ENCODE measurements around the gene DPEP2NB. TPM values are rescaled to one million over a fixed set of nuclear protein-coding genes. Genes with fewer than 3 reads are reported as not detected.
"Not testable (repeated sequence)": the region's sequence is repeated elsewhere in the genome, so short reads cannot be mapped to it uniquely, and the experiment has no call there.

DPEP2NB gene
- total RNA-seq, 5 donors from 2014 or later (not counting 1 experiment from before 2014, with no cell fraction given), result not detected

DNA sequence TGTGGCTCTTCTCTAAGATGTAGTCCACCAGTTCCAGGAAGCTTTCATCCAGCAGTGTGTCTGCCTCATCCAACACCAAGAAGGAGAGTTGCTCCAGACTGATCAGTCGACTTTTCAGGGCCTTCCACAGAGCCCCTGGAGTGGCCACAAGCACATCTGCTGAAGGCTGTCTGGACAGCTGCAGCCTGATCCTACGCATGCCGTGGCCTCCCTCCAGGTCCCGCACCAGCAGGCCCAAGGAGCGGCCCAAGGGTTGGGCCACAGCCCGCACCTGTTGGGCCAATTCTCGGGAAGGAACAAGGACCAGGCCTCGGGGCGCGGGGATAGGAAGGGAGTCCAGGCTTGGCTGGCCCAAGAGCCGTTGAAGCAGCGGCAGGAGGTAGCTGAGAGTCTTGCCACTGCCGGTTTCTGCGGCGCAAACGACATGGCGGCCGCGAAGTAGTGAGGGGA is 6.6 kb upstream of the DPEP2NB start:
- peaks cover 13% of the 10 kb centered on the region for H3K36me3 Mint-ChIP-seq
- WGBS (ENCODE audit: insufficient coverage), result 14% methylated on average over 19 of the region's 19 CpGs
- peak in 1 of 35 experiments; percentile 22 for DNase-seq
- H3K27me3 ChIP-seq (replicated peaks in 1 of 2; ENCODE audit: control insufficient read depth in 2 of 2, extremely low read depth in 1 of 2, insufficient read depth in 2 of 2, low read length in 1 of 2), result no peaks in the 10 kb centered on the region
- H3K27ac Mint-ChIP-seq, result peak overlapping the region; percentile 98 to 99
- H3K27me3 Mint-ChIP-seq, result no peaks in the 10 kb centered on the region
- no peaks in the 10 kb centered on the region for H3K9me3 Mint-ChIP-seq
- ChIA-PET POLR2A (interaction anchor here in 1 of 2 donors (0.9 kb wide), 1 partner anchor 23 kb away, joined by 3 read pairs; the partner anchor contains the start of gene DPEP2), CTCF (interaction anchor here (0.6 to 1.5 kb wide), 6 partner anchors 11 to 62 kb away, joined by 3 to 7 read pairs (median 3); partner anchors contain the start of genes DPEP2 (in 1 of the 2) and NFATC3 (in 1 of the 2))
- peaks cover 0 to 27% of the 10 kb centered on the region in 2 donors for H3K36me3 ChIP-seq (ENCODE audit: control insufficient read depth in 2 of 2, extremely low read depth in 1 of 2, insufficient read depth in 1 of 2, low read length in 1 of 2)
- peaks cover 23 to 37% (median 34%) of the 10 kb centered on the region in 3 donors for H3K4me1 Mint-ChIP-seq
- H3K27ac ChIP-seq (ENCODE audit: low read length), result peak overlapping the region; percentile 64
- peak overlapping the region; percentile 83 to 99 (median 93) for H3K4me3 Mint-ChIP-seq
- H3K4me1 ChIP-seq (ENCODE audit: control insufficient read depth in 1 of 2, extremely low read depth in 1 of 2, insufficient read depth in 2 of 2, low read length in 2 of 2), result peaks cover 11 to 30% of the 10 kb centered on the region in 2 experiments
- ATAC-seq (replicated peaks in 1 of 4), result peak in 1 of 4 experiments; percentile 3
- H3K9me3 ChIP-seq, result no peaks in the 10 kb centered on the region
- peak overlapping the region; percentile 85 to 97 for H3K4me3 ChIP-seq (ENCODE audit: control insufficient read depth in 1 of 2, extremely low read depth in 1 of 2, low read length in 1 of 2)

GRCh38 chr16:68021490-68021889 is 5.8 kb upstream of the DPEP2NB start:
- Histone ChIP-seq H3K27ac (ENCODE audit: low read length) (no peak overlapping the region), H3K36me3 (ENCODE audit: control insufficient read depth in 2 of 2, extremely low read depth in 1 of 2, insufficient read depth in 1 of 2, low read length in 1 of 2) (peaks cover 0 to 27% of the 10 kb centered on the region in 2 donors), H3K4me3 (ENCODE audit: control insufficient read depth in 1 of 2, extremely low read depth in 1 of 2, low read length in 1 of 2) (peak overlapping the region in 1 of 2 donors; percentile 97), H3K27me3 (replicated peaks in 1 of 2; ENCODE audit: control insufficient read depth in 2 of 2, extremely low read depth in 1 of 2, insufficient read depth in 2 of 2, low read length in 1 of 2) (no peaks in the 10 kb centered on the region), H3K4me1 (ENCODE audit: control insufficient read depth in 1 of 2, extremely low read depth in 1 of 2, insufficient read depth in 2 of 2, low read length in 2 of 2) (peaks cover 11 to 30% of the 10 kb centered on the region in 2 experiments), H3K9me3 (no peaks in the 10 kb centered on the region)
- peaks cover 23 to 37% (median 34%) of the 10 kb centered on the region in 3 donors for H3K4me1 Mint-ChIP-seq
- H3K36me3 Mint-ChIP-seq, result peaks cover 13% of the 10 kb centered on the region
- peak overlapping the region in 1 of 2 donors; percentile 98 for H3K27ac Mint-ChIP-seq
- no peak for ATAC-seq (replicated peaks in 1 of 4)
- H3K27me3 Mint-ChIP-seq, result no peaks in the 10 kb centered on the region
- no peak for DNase-seq
- CTCF ChIA-PET, result interaction anchor here in 1 of 2 donors (1.0 to 1.4 kb wide), 2 partner anchors 27 to 63 kb away, joined by 3 read pairs; partner anchors contain the start of gene NFATC3
- POLR2A ChIA-PET, result no interaction called here
- H3K4me3 Mint-ChIP-seq, result peak overlapping the region; percentile 83 to 99 (median 93)
- 97% methylated on average over 8 of the region's 10 CpGs for WGBS (ENCODE audit: insufficient coverage)
- no peaks in the 10 kb centered on the region for H3K9me3 Mint-ChIP-seq

DNA sequence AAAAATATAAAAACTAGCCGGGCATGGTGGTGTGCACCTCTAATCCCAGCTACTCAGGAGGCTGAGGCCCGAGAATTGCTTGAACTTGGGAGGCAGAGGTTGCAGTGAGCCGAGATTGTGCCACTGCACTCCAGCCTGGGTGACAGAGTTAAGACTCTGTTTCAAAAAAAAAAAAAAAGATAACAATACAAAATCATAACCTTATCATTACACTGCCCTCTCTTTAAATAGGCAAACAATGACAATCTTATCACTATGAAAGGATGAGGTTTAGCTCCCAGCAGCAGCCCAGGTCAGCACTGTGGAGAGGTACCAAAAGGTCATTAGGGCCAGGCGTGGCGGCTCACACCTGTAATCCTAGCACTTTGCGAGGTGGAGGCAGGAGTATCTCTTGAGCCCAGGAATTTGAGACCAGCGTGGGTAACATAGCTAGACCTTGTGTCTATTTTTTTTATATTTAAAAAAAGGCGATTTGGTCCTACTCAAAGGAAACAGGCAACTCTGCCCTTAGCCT is 3.5 kb upstream of the DPEP2NB start:
- H3K9me3 Mint-ChIP-seq, result no peaks in the 10 kb centered on the region
- peaks cover 10% of the 10 kb centered on the region for H3K36me3 Mint-ChIP-seq
- no peak overlapping the region for H3K4me3 Mint-ChIP-seq
- H3K27ac ChIP-seq (ENCODE audit: low read length), result no peak overlapping the region
- CTCF ChIA-PET, result interaction anchor here (0.5 to 0.6 kb wide), 2 partner anchors 24 to 25 kb away, joined by 3 read pairs; no protein-coding TSS in a partner anchor
- POLR2A ChIA-PET, result no interaction called here
- no peaks in the 10 kb centered on the region for H3K27me3 Mint-ChIP-seq
- peaks cover 23 to 30% (median 28%) of the 10 kb centered on the region in 3 donors for H3K4me1 Mint-ChIP-seq
- H3K27me3 ChIP-seq (replicated peaks in 1 of 2; ENCODE audit: control insufficient read depth in 2 of 2, extremely low read depth in 1 of 2, insufficient read depth in 2 of 2, low read length in 1 of 2), result no peaks in the 10 kb centered on the region
- ATAC-seq (replicated peaks in 1 of 4) (no peak), DNase-seq (no peak)
- H3K27ac Mint-ChIP-seq, result no peak overlapping the region
- no peaks in the 10 kb centered on the region for H3K9me3 ChIP-seq
- H3K36me3 ChIP-seq (ENCODE audit: control insufficient read depth in 2 of 2, extremely low read depth in 1 of 2, insufficient read depth in 1 of 2, low read length in 1 of 2), result peaks cover 0 to 16% of the 10 kb centered on the region in 2 donors
- H3K4me1 ChIP-seq (ENCODE audit: control insufficient read depth in 1 of 2, extremely low read depth in 1 of 2, insufficient read depth in 2 of 2, low read length in 2 of 2), result peaks cover 11 to 27% of the 10 kb centered on the region in 2 experiments
- H3K4me3 ChIP-seq (ENCODE audit: control insufficient read depth in 1 of 2, extremely low read depth in 1 of 2, low read length in 1 of 2), result no peak overlapping the region
- 100% methylated on average over 1 of the region's 8 CpGs for WGBS (ENCODE audit: insufficient coverage)

DNA sequence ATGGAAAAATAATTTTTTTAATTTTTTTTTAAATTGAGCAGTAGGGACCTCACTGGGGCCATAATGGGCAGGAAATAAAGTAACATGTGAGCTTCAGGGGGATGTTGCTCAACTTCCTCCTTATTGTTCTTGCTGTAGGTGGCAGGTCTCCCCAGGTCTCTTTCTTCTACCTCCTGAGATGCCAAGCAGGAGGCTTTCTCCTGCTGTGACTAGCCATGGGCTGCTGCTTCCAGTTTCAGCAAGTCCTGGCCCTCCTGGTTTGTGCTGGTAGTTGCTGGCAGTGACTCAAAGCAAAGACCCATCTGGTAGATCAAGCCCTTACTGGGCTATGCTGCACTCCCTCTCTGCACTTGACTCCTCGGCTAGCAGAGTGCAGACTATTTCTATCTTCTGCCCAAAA is 2.3 kb downstream of the DPEP2NB start:
- H3K4me3 ChIP-seq (ENCODE audit: control insufficient read depth in 1 of 2, extremely low read depth in 1 of 2, low read length in 1 of 2), result no peak overlapping the region
- POLR2A ChIA-PET, result interaction anchor here in 1 of 2 donors (0.7 kb wide), 1 partner anchor 207 kb away, joined by 3 read pairs; the partner anchor contains the start of gene RANBP10
- WGBS (ENCODE audit: insufficient coverage), result no CpG with 5 or more reads among the region's 1 CpG
- peak in 1 of 35 experiments; percentile 11 for DNase-seq
- Mint-ChIP-seq H3K27me3 (no peaks in the 10 kb centered on the region), H3K4me1 (peaks cover 7 to 25% (median 16%) of the 10 kb centered on the region in 3 donors), H3K27ac (peak overlapping the region; percentile 16 to 87), H3K4me3 (peak overlapping the region in 1 of 3 donors; percentile 33), H3K36me3 (no peaks in the 10 kb centered on the region), H3K9me3 (no peaks in the 10 kb centered on the region)
- H3K27ac ChIP-seq (ENCODE audit: low read length), result no peak overlapping the region
- H3K9me3 ChIP-seq, result no peaks in the 10 kb centered on the region
- peak in 3 of 4 experiments; percentile 44 to 79 (median 61) for ATAC-seq (replicated peaks in 1 of 4)
- no peaks in the 10 kb centered on the region for H3K36me3 ChIP-seq (ENCODE audit: control insufficient read depth in 2 of 2, extremely low read depth in 1 of 2, insufficient read depth in 1 of 2, low read length in 1 of 2)
- peaks cover 2 to 15% of the 10 kb centered on the region in 2 experiments for H3K4me1 ChIP-seq (ENCODE audit: control insufficient read depth in 1 of 2, extremely low read depth in 1 of 2, insufficient read depth in 2 of 2, low read length in 2 of 2)
- CTCF ChIA-PET, result no interaction called here
- no peaks in the 10 kb centered on the region for H3K27me3 ChIP-seq (replicated peaks in 1 of 2; ENCODE audit: control insufficient read depth in 2 of 2, extremely low read depth in 1 of 2, insufficient read depth in 2 of 2, low read length in 1 of 2)

- not testable (repeated sequence) for DNase-seq; ATAC-seq (replicated peaks in 1 of 4)
- H3K4me1 Mint-ChIP-seq, result peaks cover 25 to 43% (median 35%) of the 10 kb centered on the region in 3 donors
Observed at GRCh38 chr16:68009872-68010271, 5.8 kb downstream of the DPEP2NB start.

DNA sequence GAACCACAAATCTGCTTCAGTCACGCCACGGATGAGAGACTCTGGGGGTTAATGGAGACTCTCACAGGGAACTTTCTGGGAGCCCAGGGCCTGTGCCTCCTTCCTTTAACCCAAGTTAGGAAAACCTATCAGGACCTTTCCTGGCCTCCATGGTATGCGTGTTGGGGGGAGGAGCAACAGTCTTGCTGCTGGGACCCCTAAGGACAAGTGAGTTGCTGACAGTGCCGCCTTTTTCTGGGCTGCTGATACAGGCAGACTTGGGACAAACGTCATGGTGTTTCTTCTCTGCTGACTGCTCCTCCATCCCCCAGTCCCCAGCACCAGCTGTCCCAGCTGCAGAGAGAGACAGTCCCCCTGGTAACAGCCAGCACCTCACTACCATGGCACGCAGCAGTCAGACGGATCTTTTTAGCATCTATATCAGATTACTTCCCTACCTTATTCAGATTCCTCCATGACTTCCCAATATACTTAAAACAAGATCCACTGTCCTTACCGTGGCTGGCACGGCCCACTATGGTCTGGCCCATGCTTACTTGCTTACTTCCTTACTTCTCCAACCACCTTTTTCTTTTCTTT is 6.5 kb downstream of the DPEP2NB start:
- no peaks in the 10 kb centered on the region for H3K27me3 Mint-ChIP-seq
- ChIA-PET POLR2A (no interaction called here), CTCF (no interaction called here)
- H3K9me3 ChIP-seq, result no peaks in the 10 kb centered on the region
- no peaks in the 10 kb centered on the region for H3K27me3 ChIP-seq (replicated peaks in 1 of 2; ENCODE audit: control insufficient read depth in 2 of 2, extremely low read depth in 1 of 2, insufficient read depth in 2 of 2, low read length in 1 of 2)
- peaks cover 30 to 46% (median 39%) of the 10 kb centered on the region in 3 donors for H3K4me1 Mint-ChIP-seq
- ATAC-seq (replicated peaks in 1 of 4) (no peak), DNase-seq (no peak)
- H3K27ac ChIP-seq (ENCODE audit: low read length), result no peak overlapping the region
- peak overlapping the region; percentile 27 to 74 for H3K27ac Mint-ChIP-seq
- no peaks in the 10 kb centered on the region for H3K36me3 Mint-ChIP-seq
- H3K4me3 Mint-ChIP-seq, result no peak overlapping the region
- H3K4me1 ChIP-seq (ENCODE audit: control insufficient read depth in 1 of 2, extremely low read depth in 1 of 2, insufficient read depth in 2 of 2, low read length in 2 of 2), result peaks cover 19 to 45% of the 10 kb centered on the region in 2 experiments
- no peaks in the 10 kb centered on the region for H3K9me3 Mint-ChIP-seq
- no peak overlapping the region for H3K4me3 ChIP-seq (ENCODE audit: control insufficient read depth in 1 of 2, extremely low read depth in 1 of 2, low read length in 1 of 2)
- whole genome bisulfite sequencing (ENCODE audit: insufficient coverage), result 92% methylated on average over 7 of the region's 9 CpGs
- no peaks in the 10 kb centered on the region for H3K36me3 ChIP-seq (ENCODE audit: control insufficient read depth in 2 of 2, extremely low read depth in 1 of 2, insufficient read depth in 1 of 2, low read length in 1 of 2)

More at GRCh38 chr16:68009872-68010271, 5.8 kb downstream of the DPEP2NB start:
- H3K36me3 ChIP-seq (ENCODE audit: control insufficient read depth in 2 of 2, extremely low read depth in 1 of 2, insufficient read depth in 1 of 2, low read length in 1 of 2); H3K27me3 ChIP-seq (replicated peaks in 1 of 2; ENCODE audit: control insufficient read depth in 2 of 2, extremely low read depth in 1 of 2, insufficient read depth in 2 of 2, low read length in 1 of 2); H3K27ac ChIP-seq (ENCODE audit: low read length); H3K36me3 Mint-ChIP-seq; POLR2A ChIA-PET; H3K4me3 ChIP-seq (ENCODE audit: control insufficient read depth in 1 of 2, extremely low read depth in 1 of 2, low read length in 1 of 2); H3K27me3 Mint-ChIP-seq; CTCF ChIA-PET; H3K9me3 Mint-ChIP-seq; H3K4me3 Mint-ChIP-seq; H3K9me3 ChIP-seq: not testable (repeated sequence)
- H3K27ac Mint-ChIP-seq, result peak overlapping the region; percentile 48 to 74
- peaks cover 19 to 39% of the 10 kb centered on the region in 2 experiments for H3K4me1 ChIP-seq (ENCODE audit: control insufficient read depth in 1 of 2, extremely low read depth in 1 of 2, insufficient read depth in 2 of 2, low read length in 2 of 2)
- WGBS (ENCODE audit: insufficient coverage), result 100% methylated on average over 1 of the region's 4 CpGs

Measured in T-cell (primary cell).